Measurements from ENCODE around the gene TMEM82. TPM values are rescaled to one million over a fixed set of nuclear protein-coding genes. Genes with fewer than 3 reads are reported as not detected.

Gene TMEM82
- polyA plus RNA-seq, 1 donor (not counting 4 experiments of a cell fraction or from before 2014, with no cell fraction given) = not detected

- dilution Hi-C loops (cut with MboI; ENCODE audit: extremely low pct_ligation_motif_present, low sequenced_read_pairs) = no loop called here
- no peak for FAIRE-seq
- DNase-seq (ENCODE audit: low read depth, low spot score) = no peak
- Histone ChIP-seq H3K4me1 (ENCODE audit: control insufficient read depth, extremely low read depth, insufficient read depth, low read length) (peaks cover 9% of the 10 kb centered on the region), H3K9me1 (ENCODE audit: control insufficient read depth, extremely low read depth, insufficient read depth, low read length) (no peaks in the 10 kb centered on the region), H2AFZ (ENCODE audit: control insufficient read depth, low read length) (no peak overlapping the region), H3K27me3 (ENCODE audit: control insufficient read depth, extremely low read depth, insufficient read depth, low read length) (no peaks in the 10 kb centered on the region), H3K4me2 (ENCODE audit: control insufficient read depth, extremely low read depth, insufficient read depth, low read depth, low read length) (no peak overlapping the region), H3K27ac (ENCODE audit: control insufficient read depth, insufficient read depth, low read length) (no peak overlapping the region), H3K9ac (ENCODE audit: control insufficient read depth, extremely low read depth, insufficient read depth, low read length) (no peak overlapping the region), H3K4me3 (ENCODE audit: control insufficient read depth in 2 of 3, extremely low read depth in 1 of 3, insufficient read depth in 2 of 3, low read depth in 1 of 3, low read length in 3 of 3) (no peak overlapping the region), H3K79me2 (ENCODE audit: control insufficient read depth, insufficient read depth, low read length) (no peaks in the 10 kb centered on the region), H3K36me3 (ENCODE audit: control insufficient read depth in 2 of 2, extremely low read depth in 1 of 2, insufficient read depth in 2 of 2, low read length in 2 of 2) (peaks cover 48 to 54% of the 10 kb centered on the region in 2 experiments), H3K9me3 (ENCODE audit: control insufficient read depth, low read depth, low read length) (no peaks in the 10 kb centered on the region), H4K20me1 (ENCODE audit: control insufficient read depth, extremely low read depth, insufficient read depth, low read length) (no peaks in the 10 kb centered on the region)
- TF ChIP-seq CTCF (optimal IDR thresholded peaks at IDR 0.05 in 1 of 3, IDR thresholded peaks at IDR 0.05 in 1 of 3, conservative IDR thresholded peaks at IDR 0.05 in 1 of 3; ENCODE audit: extremely low read depth in 1 of 3, insufficient read depth in 2 of 3, low read length in 3 of 3) (no peak), EZH2 (IDR thresholded peaks at IDR 0.05; ENCODE audit: low read length) (no peak)
Measured at GRCh38 chr1:15730936-15731335, 11.4 kb upstream of the TMEM82 start.

GRCh38 chr1:15731735-15732685 lies 10.3 kb upstream of the TMEM82 start:
- TF ChIP-seq CTCF (optimal IDR thresholded peaks at IDR 0.05 in 1 of 3, IDR thresholded peaks at IDR 0.05 in 1 of 3, conservative IDR thresholded peaks at IDR 0.05 in 1 of 3; ENCODE audit: extremely low read depth in 1 of 3, insufficient read depth in 2 of 3, low read length in 3 of 3) = no peak
- no peak for TF ChIP-seq EZH2 (IDR thresholded peaks at IDR 0.05; ENCODE audit: low read length)
- Histone ChIP-seq H4K20me1 (ENCODE audit: control insufficient read depth, extremely low read depth, insufficient read depth, low read length) (no peaks in the 10 kb centered on the region), H3K36me3 (ENCODE audit: control insufficient read depth in 2 of 2, extremely low read depth in 1 of 2, insufficient read depth in 2 of 2, low read length in 2 of 2) (peaks cover 43 to 44% of the 10 kb centered on the region in 2 experiments), H2AFZ (ENCODE audit: control insufficient read depth, low read length) (no peak overlapping the region), H3K9me1 (ENCODE audit: control insufficient read depth, extremely low read depth, insufficient read depth, low read length) (no peaks in the 10 kb centered on the region), H3K4me1 (ENCODE audit: control insufficient read depth, extremely low read depth, insufficient read depth, low read length) (peaks cover 10% of the 10 kb centered on the region), H3K9me3 (ENCODE audit: control insufficient read depth, low read depth, low read length) (no peaks in the 10 kb centered on the region), H3K4me2 (ENCODE audit: control insufficient read depth, extremely low read depth, insufficient read depth, low read depth, low read length) (no peak overlapping the region), H3K4me3 (ENCODE audit: control insufficient read depth in 2 of 3, extremely low read depth in 1 of 3, insufficient read depth in 2 of 3, low read depth in 1 of 3, low read length in 3 of 3) (no peak overlapping the region), H3K9ac (ENCODE audit: control insufficient read depth, extremely low read depth, insufficient read depth, low read length) (no peak overlapping the region), H3K79me2 (ENCODE audit: control insufficient read depth, insufficient read depth, low read length) (no peaks in the 10 kb centered on the region), H3K27me3 (ENCODE audit: control insufficient read depth, extremely low read depth, insufficient read depth, low read length) (no peaks in the 10 kb centered on the region), H3K27ac (ENCODE audit: control insufficient read depth, insufficient read depth, low read length) (no peak overlapping the region)
- dilution Hi-C loops (cut with MboI; ENCODE audit: extremely low pct_ligation_motif_present, low sequenced_read_pairs) = no loop called here
- DNase-seq (ENCODE audit: low read depth, low spot score) (no peak), FAIRE-seq (no peak)

Measured in keratinocyte (primary cell).